ENCODE measurements around the gene NAP1L2.
"Not testable (repeated sequence)": the region's sequence is repeated elsewhere in the genome, so short reads cannot be mapped to it uniquely, and the experiment has no call there.

The NAP1L2 gene, protein sequence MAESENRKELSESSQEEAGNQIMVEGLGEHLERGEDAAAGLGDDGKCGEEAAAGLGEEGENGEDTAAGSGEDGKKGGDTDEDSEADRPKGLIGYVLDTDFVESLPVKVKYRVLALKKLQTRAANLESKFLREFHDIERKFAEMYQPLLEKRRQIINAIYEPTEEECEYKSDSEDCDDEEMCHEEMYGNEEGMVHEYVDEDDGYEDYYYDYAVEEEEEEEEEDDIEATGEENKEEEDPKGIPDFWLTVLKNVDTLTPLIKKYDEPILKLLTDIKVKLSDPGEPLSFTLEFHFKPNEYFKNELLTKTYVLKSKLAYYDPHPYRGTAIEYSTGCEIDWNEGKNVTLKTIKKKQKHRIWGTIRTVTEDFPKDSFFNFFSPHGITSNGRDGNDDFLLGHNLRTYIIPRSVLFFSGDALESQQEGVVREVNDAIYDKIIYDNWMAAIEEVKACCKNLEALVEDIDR

GRCh38 chrX:73214426-73215094 is at the start of gene NAP1L2:
TSS of gene NAP1L2 (minus strand) at chrX:73214851. CDS start at chrX:73214492, 359 bp downstream.
- peak; percentile 45 for DNase-seq

GRCh38 chrX:73262991-73263390 is 48.3 kb upstream of the NAP1L2 start:
- no peak for DNase-seq

GRCh38 chrX:73239242-73239641 is 24.6 kb upstream of the NAP1L2 start:
- no peak for DNase-seq

GRCh38 chrX:73217621-73218020 is 3.0 kb upstream of the NAP1L2 start:
- no peak for DNase-seq

GRCh38 chrX:73215246-73215645 is 595 bp upstream of the NAP1L2 start:
- no peak for DNase-seq

DNA sequence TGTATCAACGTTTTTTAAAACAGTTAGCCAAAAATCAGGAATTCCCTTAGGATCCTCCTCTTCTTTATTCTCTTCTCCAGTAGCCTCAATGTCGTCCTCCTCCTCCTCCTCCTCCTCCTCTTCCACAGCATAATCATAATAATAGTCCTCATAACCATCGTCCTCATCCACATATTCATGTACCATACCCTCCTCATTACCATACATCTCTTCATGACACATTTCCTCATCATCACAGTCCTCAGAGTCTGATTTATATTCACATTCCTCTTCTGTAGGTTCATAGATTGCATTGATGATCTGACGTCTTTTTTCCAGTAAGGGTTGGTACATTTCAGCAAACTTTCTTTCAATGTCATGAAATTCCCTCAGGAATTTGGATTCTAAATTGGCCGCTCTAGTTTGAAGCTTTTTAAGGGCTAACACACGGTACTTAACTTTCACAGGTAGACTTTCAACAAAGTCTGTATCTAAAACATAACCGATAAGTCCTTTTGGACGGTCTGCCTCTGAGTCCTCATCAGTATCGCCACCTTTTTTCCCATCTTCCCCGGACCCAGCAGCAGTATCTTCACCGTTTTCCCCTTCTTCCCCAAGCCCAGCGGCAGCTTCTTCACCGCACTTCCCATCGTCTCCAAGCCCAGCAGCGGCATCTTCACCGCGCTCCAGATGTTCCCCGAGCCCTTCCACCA is 771 bp downstream of the NAP1L2 start:
- no peak for DNase-seq

- DNase-seq = no peak
Observed at GRCh38 chrX:73206366-73206765, 8.3 kb downstream of the NAP1L2 start.

DNA sequence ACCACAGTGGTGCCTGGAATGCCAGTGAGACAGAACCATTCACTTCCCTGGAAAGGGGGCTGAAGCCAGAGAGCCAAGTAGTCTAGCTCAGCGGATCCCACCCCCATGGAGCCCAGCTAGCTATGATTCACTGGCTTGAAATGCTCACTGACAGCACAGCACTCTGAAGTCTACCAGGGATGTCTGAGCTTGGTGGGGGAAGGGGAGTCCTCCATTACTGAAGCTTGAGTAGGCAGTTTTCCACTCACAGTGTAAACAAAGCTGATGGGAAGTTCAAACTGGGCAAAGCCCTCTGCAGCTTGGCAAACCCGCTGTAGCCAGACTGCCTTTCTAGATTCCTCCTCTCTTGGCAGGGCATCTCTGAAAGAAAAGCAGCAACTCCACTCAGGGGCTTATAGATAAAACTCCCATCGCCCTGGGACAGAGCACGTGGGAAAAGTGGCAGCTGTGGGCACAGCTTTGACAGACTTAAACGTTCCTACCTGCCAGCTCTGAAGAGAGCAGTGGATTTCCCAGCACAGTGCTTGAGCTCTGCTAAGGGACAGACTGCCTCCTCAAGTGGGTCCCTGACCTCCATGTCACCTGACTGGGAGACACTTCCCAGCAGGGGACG is 32.0 kb downstream of the NAP1L2 start:
- DNase-seq = no peak

DNA sequence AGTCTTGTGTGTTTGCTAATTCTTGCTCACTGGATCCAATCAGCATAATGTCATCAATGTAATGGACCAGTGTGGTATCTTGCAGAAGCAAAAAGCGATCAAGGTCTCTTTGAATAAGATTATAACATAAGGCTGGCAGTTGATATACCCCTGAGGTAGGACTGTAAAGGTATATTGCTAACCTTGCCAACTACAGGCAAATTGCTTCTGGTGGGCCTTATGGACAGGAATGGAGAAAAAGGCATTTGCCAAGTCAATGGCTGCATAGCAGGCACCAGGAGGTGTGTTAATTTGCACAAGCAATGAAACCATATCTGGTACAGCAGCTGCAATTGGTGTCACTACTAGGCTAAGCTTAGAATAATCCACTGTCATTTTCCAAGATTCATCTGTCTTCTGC is 45.7 kb downstream of the NAP1L2 start:
- DNase-seq = not testable (repeated sequence)

Measured in activated CD4-positive, alpha-beta T cell treated with anti-CD3 and anti-CD28 coated beads for 48 hours (primary cell).